Measurements from ENCODE around the gene LRMDA. TPM values are rescaled to one million over a fixed set of nuclear protein-coding genes. Genes with fewer than 3 reads are reported as not detected.

Gene LRMDA
- total RNA-seq, 1 experiment from 2014 or later: not detected

DNA sequence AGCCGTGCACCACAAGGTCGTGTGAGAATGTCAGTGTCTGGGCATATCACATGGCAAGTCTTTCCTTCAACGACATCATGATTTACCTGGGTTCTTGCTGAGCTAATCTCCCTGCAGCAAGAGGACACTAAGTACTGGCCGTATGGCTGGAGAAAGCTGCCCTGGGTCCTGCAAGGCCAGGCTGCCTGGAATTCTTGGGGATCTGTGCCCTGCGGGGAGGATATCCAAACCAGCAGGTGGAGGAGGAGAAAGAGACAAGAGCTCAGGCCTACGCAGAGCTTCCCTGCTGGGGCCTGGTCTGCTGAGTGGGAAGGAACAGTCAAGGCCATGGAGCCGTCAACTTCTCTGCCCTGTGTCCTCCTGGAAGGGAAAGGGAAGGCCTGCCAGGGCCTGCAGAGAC lies 552.6 kb downstream of the LRMDA start:
- no peak for DNase-seq (ENCODE audit: low spot score)
- in situ Hi-C loops (cut with HindIII; ENCODE audit: low sequenced_read_pairs): no loop called here

DNA sequence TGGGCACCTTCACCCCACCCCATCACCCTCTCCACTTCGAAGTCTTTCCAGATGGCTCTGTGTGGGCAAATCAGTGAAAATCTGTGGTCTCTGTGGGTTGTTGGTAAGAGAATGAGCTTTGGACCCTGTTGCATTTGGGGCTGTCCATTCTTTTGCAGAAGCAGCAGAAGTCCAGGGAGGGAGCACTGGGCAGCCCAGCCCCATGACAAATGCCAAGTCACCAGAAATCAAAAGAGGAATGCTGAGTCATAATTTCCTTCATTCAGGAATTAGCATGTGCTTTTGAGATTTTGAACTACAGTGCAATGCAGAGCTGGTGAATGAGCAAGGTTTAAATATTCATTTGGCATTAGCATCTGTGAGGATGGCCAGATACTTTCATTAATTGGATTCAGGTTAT lies 556.2 kb downstream of the LRMDA start:
- no peak for DNase-seq (ENCODE audit: low spot score)
- in situ Hi-C loops (cut with HindIII; ENCODE audit: low sequenced_read_pairs): no loop called here

- in situ Hi-C loops (cut with HindIII; ENCODE audit: low sequenced_read_pairs): no loop called here
- DNase-seq (ENCODE audit: low spot score): no peak
These were observed 563.1 kb downstream of the LRMDA start for GRCh38 chr10:75994357-75995040.

GRCh38 chr10:75995041-75995430 lies 563.6 kb downstream of the LRMDA start:
- in situ Hi-C loops (cut with HindIII; ENCODE audit: low sequenced_read_pairs): no loop called here

DNA sequence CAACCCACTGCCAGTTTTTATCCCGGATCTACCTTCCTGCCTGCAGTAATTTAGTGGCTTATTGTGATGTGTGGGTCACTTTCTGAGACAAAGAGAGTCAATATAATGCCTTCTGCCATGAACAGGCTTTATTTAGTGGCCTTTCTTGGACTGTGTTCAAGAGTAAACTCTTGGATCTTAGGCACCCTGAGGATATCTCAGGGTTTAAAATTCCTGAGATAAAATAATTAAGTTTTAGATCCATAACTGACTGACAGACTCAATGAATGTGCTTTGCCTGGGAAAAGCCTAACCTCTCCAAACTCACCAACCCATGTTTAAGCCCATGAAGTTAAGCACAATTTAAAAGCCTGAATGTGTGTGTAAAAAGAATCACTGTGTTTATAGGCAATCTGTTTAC lies 564.3 kb downstream of the LRMDA start:
- in situ Hi-C loops (cut with HindIII; ENCODE audit: low sequenced_read_pairs): no loop called here
- no peak for DNase-seq (ENCODE audit: low spot score)

More at GRCh38 chr10:75995041-75995430, 563.6 kb downstream of the LRMDA start:
- DNase-seq (ENCODE audit: low spot score): no peak

- in situ Hi-C loops (cut with HindIII; ENCODE audit: low sequenced_read_pairs): no loop called here
- no peak for DNase-seq (ENCODE audit: low spot score)
These were observed 567.6 kb downstream of the LRMDA start for GRCh38 chr10:75999001-75999400.

GRCh38 chr10:75999515-76000209 lies 568.2 kb downstream of the LRMDA start:
- DNase-seq (ENCODE audit: low spot score): no peak
- in situ Hi-C loops (cut with HindIII; ENCODE audit: low sequenced_read_pairs): no loop called here

DNA sequence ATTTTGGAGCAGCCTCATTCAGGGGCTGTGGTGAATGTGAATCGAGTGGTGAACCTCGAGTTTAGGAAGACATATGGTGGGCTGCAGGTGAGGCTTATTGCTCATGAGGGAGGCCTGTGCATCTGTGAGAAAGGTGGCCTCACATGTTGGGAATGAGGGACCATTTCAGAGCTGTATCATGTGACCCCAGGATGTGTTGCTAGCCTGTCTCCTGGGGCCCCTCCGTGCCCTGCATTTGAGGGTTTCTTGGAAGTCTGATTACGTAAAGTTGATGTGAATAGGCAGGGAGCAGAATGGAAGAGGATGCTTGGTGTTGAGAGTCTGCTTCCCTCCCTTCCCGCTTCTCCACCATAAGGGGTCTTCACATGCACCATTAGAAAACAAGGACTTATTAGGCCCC lies 569.1 kb downstream of the LRMDA start:
- DNase-seq (ENCODE audit: low spot score): no peak
- in situ Hi-C loops (cut with HindIII; ENCODE audit: low sequenced_read_pairs): no loop called here

- in situ Hi-C loops (cut with HindIII; ENCODE audit: low sequenced_read_pairs): no loop called here
- no peak for DNase-seq (ENCODE audit: low spot score)
These were observed 569.6 kb downstream of the LRMDA start for GRCh38 chr10:76001019-76001418.

- in situ Hi-C loops (cut with HindIII; ENCODE audit: low sequenced_read_pairs): no loop called here
- no peak for DNase-seq (ENCODE audit: low spot score)
These were observed 570.0 kb downstream of the LRMDA start for GRCh38 chr10:76001461-76001860.

DNA sequence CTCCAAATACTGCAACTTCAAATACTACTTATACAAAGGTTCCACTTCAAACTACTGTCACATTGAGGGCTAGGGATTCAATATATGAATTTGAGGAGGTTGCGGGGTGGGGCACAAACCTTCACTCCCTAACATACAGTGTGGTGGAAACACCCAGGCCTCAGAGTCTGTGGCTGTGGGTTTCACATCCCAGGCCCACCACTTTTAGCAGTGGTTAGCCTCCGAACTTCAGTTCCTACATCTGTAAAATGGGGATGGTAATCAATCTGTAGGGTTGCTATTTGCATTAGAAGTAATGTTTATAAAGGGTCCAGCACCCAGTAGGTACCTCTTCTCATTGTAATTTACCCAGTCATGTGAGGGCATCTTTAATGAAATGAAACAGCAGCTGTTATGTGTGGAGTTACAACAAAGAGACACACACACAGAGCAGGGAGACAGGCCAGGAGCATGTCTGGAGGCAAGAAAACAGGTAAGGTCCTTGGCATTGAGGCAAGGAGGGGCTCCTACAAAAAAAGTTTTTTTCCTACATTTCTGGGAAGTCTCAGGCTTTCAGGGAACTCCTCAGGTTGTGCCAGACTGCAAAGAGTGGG lies 570.9 kb downstream of the LRMDA start:
- in situ Hi-C loops (cut with HindIII; ENCODE audit: low sequenced_read_pairs): no loop called here
- DNase-seq (ENCODE audit: low spot score): no peak

- in situ Hi-C loops (cut with HindIII; ENCODE audit: low sequenced_read_pairs): no loop called here
- no peak for DNase-seq (ENCODE audit: low spot score)
These were observed 576.3 kb downstream of the LRMDA start for GRCh38 chr10:76007667-76008181.

DNA sequence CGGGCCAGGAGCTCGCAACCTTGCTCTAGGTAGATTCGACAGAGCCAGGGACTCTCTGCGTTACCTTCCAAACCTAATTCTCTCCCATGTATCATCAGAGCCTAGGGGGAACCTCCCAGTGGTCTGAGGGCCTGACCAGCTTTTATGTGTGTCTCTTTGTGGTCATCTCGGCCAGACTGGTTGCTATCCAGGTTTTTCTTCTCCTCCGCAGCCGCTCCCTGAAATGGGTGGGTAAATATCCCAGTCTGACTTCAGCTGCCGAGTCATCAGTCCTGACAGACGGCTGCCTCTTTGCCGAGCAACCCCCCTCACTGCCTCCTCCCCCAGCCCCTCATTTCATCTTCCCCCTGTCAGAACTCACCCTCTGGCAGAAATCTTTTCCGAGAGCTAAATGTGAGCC lies 578.1 kb downstream of the LRMDA start:
- in situ Hi-C loops (cut with HindIII; ENCODE audit: low sequenced_read_pairs): no loop called here
- DNase-seq (ENCODE audit: low spot score): no peak

DNA sequence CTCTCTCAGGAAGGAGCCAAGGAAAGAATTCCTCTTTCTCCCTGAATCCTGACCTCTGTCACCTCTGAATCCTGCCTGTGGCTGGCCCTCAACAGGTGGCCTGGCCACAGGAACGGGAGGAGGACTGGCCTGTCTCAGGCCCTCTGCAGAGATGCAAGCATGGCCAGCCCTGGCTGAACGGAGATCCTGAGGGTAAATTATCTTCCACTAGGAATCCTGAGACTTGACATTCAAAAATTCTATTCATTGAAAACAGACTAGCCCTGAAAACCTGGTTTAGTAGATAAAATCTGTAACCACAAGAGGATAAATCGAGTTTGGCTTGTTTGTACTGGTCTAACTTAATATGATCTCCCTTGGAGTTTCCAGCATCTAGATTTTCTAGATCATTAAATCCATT lies 579.3 kb downstream of the LRMDA start:
- in situ Hi-C loops (cut with HindIII; ENCODE audit: low sequenced_read_pairs): no loop called here
- no peak for DNase-seq (ENCODE audit: low spot score)

- DNase-seq (ENCODE audit: low spot score): no peak
- in situ Hi-C loops (cut with HindIII; ENCODE audit: low sequenced_read_pairs): no loop called here
These were observed 581.4 kb downstream of the LRMDA start for GRCh38 chr10:76012716-76013327.

- no peak for DNase-seq (ENCODE audit: low spot score)
- in situ Hi-C loops (cut with HindIII; ENCODE audit: low sequenced_read_pairs): no loop called here
These were observed 583.8 kb downstream of the LRMDA start for GRCh38 chr10:76015245-76015644.

- DNase-seq (ENCODE audit: low spot score): no peak
- in situ Hi-C loops (cut with HindIII; ENCODE audit: low sequenced_read_pairs): no loop called here
These were observed 585.8 kb downstream of the LRMDA start for GRCh38 chr10:76017026-76017732.

GRCh38 chr10:76017733-76018433 lies 586.5 kb downstream of the LRMDA start:
- in situ Hi-C loops (cut with HindIII; ENCODE audit: low sequenced_read_pairs): no loop called here
- DNase-seq (ENCODE audit: low spot score): no peak

DNA sequence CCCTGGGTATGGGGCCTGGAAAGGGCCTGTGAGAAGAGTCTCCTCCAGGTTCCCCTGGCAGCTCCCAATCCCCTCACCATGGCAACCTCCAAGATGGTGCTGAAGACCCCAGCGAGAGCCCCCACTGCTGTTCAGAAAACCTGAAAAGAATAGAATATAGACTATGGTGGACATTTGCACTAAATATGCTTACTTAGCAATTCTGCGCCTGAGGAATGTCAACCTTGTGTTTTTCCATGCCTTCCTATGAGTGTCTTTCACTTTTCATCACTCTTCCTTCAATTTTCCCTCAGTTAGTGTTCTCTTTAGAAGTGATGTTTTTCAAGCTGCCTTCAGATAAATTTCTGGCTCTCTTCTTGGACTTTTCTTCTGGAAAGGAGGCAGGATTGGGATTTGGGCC lies 589.2 kb downstream of the LRMDA start:
- in situ Hi-C loops (cut with HindIII; ENCODE audit: low sequenced_read_pairs): no loop called here
- DNase-seq (ENCODE audit: low spot score): no peak
